Suprapubic skin (tissue), 4 donors: ENCODE results near the gene SCN4A. TPM values are rescaled to one million over a fixed set of nuclear protein-coding genes. Genes with fewer than 3 reads are reported as not detected.
"Not testable (repeated sequence)": the region's sequence is repeated elsewhere in the genome, so short reads cannot be mapped to it uniquely, and the experiment has no call there.

Experiments
- DNase-seq, 2 donors: peaks; one replicate each; pipeline ENCODE4 v3.0.0-alpha.2; 2019; ENCODE audit warnings: low spot score in 2 of 2
- H3K27ac ChIP-seq: fragments of 200-600 bp; sonication (generic); one replicate; pipeline ENCODE4 v1.5.1; 2019
- H3K27me3 ChIP-seq: fragments of 200-600 bp; sonication (generic); one replicate; pipeline ENCODE4 v1.5.1; 2019
- H3K36me3 ChIP-seq: fragments of 200-600 bp; sonication (generic); one replicate; pipeline ENCODE4 v1.5.1; 2019
- H3K4me1 ChIP-seq: fragments of 200-600 bp; sonication (generic); one replicate; pipeline ENCODE4 v1.5.1; 2019
- H3K4me3 ChIP-seq: fragments of 200-600 bp; sonication (generic); one replicate; pipeline ENCODE4 v1.5.1; 2019; ENCODE audit warnings: mild to moderate bottlenecking
- H3K9me3 ChIP-seq: fragments of 200-600 bp; sonication (generic); one replicate; pipeline ENCODE4 v1.5.1; 2019
- CTCF ChIP-seq, 2 donors: fragments of 200-600 bp in 1 of 2; fragments of 450-650 bp in 1 of 2; sonication (generic) in 1 of 2; IDR thresholded peaks; one replicate each; pipeline ENCODE4 v1.5.1; 2016 to 2019; ENCODE audit warnings: antibody characterized with exemption in 2 of 2, mild to moderate bottlenecking in 1 of 2, moderate library complexity in 1 of 2
- EP300 ChIP-seq: sonication (generic); formaldehyde crosslinking; IDR thresholded peaks from one replicate; pipeline ENCODE4 v1.6.1; 2017; ENCODE audit warnings: antibody characterized with exemption
- POLR2A ChIP-seq, 2 donors: fragments of 450-650 bp; IDR thresholded peaks; one replicate each; pipeline ENCODE4 v1.6.1; 2017; ENCODE audit warnings: antibody characterized with exemption in 2 of 2, mild to moderate bottlenecking in 2 of 2, moderate library complexity in 2 of 2
- POLR2AphosphoS5 ChIP-seq, 3 donors: sonication (generic); formaldehyde crosslinking; IDR thresholded peaks; one replicate each; pipeline ENCODE4 v1.6.1; 2017; ENCODE audit warnings: antibody characterized with exemption in 3 of 3
- WGBS: methylation state at CpG from one replicate; pipeline ENCODE4 v1.1.5; 2018; 5-methylcytosine and 5-hydroxymethylcytosine counted together
- total RNA-seq, 4 donors: library from RNA; depleted of rRNA; stranded (reverse); fragments of >200 nt; gene quantifications; one replicate each; pipeline ENCODE4 v1.1.0, GENCODE V29; 2016

Gene SCN4A
- total RNA-seq, 4 donors from 2014 or later: 0.45 to 4.5 (median 1.6) TPM

DNA sequence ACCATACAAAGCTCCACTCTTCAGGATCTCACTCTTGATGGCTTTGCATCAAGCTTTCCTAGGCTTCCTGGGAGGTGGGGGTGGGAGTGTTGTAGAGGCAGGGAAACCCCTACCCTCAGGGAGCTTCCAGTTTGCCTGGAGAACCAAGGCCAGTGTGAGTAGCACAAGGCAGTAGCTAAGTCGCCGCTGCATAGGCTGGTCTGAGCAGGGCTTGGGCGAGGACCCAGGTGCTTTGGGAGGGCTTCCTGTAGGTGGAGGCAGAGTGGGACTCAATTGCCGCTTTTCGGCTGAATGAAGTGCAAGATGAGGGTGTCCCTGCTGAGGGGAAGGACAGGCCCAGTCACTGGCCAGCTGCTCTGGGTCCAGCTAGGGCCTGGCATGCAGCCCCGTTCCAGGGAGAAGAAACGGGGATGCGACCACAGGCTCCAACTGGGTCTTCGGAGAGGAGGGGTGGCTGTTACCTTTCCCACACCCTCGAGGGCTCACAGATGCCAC is 44.5 kb downstream of the SCN4A start:
- WGBS: 100% methylated on average over 6 of the region's 10 CpGs

DNA sequence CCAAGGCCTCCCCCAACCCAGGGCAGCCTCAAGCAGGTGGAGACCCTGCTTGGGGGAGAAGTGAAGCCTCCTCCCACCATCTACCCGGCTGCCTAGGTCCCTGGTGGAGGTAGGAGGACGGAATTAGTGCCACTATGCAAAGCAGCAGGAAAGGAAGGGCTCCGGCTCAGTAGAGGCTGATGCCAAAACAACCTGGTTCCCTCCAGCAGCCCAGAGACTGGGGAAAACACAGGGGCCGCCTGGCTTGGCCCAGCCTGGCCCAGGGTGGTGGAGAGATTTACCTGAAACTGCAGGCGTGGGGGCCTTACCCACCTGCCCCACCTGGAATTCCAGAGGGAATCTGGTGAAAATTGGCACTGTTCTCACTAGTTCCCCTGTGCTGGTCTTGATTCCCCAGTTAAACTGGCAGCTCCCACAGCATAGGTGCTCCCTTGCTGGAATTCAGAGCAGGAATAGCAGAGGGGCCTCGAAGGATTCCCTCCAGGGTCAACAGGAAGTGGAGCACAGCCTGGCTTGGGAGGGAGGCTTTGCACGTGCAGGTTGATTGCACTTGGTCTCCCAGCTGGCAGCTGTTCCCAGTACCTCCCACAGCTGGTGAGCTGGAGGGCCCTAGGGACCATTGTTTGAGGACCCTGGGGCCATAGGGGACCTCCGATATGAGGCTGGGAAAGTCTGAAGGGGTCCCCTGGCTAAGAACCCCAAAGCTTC is 45.1 kb downstream of the SCN4A start:
- H3K9me3 ChIP-seq: no peaks in the 10 kb centered on the region
- H3K4me1 ChIP-seq: peaks cover 20% of the 10 kb centered on the region
- H3K27ac ChIP-seq: no peak overlapping the region
- H3K36me3 ChIP-seq: no peaks in the 10 kb centered on the region
- TF ChIP-seq POLR2AphosphoS5 (IDR thresholded peaks at IDR 0.05) (no peak), EP300 (no peak), POLR2A (IDR thresholded peaks at IDR 0.05) (no peak), CTCF (IDR thresholded peaks at IDR 0.05) (no peak)
- H3K27me3 ChIP-seq: no peaks in the 10 kb centered on the region
- no peak for DNase-seq
- H3K4me3 ChIP-seq: no peak overlapping the region
- WGBS: 66% methylated on average over 8 of the region's 8 CpGs

More for the DNA sequence above, 44.5 kb downstream of the SCN4A start:
- Histone ChIP-seq H3K4me3 (no peak overlapping the region), H3K27me3 (no peaks in the 10 kb centered on the region), H3K9me3 (no peaks in the 10 kb centered on the region), H3K27ac (no peak overlapping the region), H3K36me3 (no peaks in the 10 kb centered on the region), H3K4me1 (peaks cover 20% of the 10 kb centered on the region)
- no peak for DNase-seq
- TF ChIP-seq POLR2A (IDR thresholded peaks at IDR 0.05) (no peak), CTCF (IDR thresholded peaks at IDR 0.05) (no peak), POLR2AphosphoS5 (IDR thresholded peaks at IDR 0.05) (no peak), EP300 (no peak)

GRCh38 chr17:63926164-63926563 is 46.6 kb downstream of the SCN4A start:
- whole genome bisulfite sequencing: 93% methylated on average over 2 of the region's 2 CpGs
- H3K4me3 ChIP-seq: no peak overlapping the region
- no peak for DNase-seq
- peaks cover 15% of the 10 kb centered on the region for H3K4me1 ChIP-seq
- no peaks in the 10 kb centered on the region for H3K36me3 ChIP-seq
- no peaks in the 10 kb centered on the region for H3K27me3 ChIP-seq
- H3K9me3 ChIP-seq: no peaks in the 10 kb centered on the region
- no peak for TF ChIP-seq CTCF (IDR thresholded peaks at IDR 0.05)
- no peak for TF ChIP-seq POLR2A (IDR thresholded peaks at IDR 0.05)
- no peak for TF ChIP-seq POLR2AphosphoS5 (IDR thresholded peaks at IDR 0.05)
- no peak for TF ChIP-seq EP300
- H3K27ac ChIP-seq: no peak overlapping the region

DNA sequence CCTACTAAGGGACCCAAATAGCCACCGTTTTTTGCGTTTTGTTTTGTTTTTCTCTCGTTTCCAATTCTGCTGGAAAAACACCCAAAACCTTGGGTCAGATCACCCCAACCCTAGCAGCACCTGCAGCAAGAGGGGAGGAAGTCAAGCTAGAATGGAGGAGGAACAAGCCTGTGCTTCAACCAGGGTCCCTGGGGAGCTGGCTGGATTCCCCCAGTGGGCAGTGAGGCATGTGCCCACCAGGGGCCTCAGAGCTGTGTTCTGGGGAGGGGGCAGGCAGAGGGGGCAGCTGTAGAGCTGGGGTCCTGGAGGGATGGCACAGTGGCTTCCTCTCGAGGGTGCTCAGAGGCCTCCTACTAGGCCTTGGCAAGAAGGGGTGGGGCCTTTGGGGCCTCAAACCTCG is 47.1 kb downstream of the SCN4A start:
- H3K27ac ChIP-seq: no peak overlapping the region
- TF ChIP-seq POLR2AphosphoS5 (IDR thresholded peaks at IDR 0.05): no peak
- TF ChIP-seq POLR2A (IDR thresholded peaks at IDR 0.05): no peak
- TF ChIP-seq EP300: no peak
- no peak for TF ChIP-seq CTCF (IDR thresholded peaks at IDR 0.05)
- no peak for DNase-seq
- no peaks in the 10 kb centered on the region for H3K27me3 ChIP-seq
- no peaks in the 10 kb centered on the region for H3K36me3 ChIP-seq
- no peak overlapping the region for H3K4me3 ChIP-seq
- H3K4me1 ChIP-seq: peaks cover 10% of the 10 kb centered on the region
- H3K9me3 ChIP-seq: no peaks in the 10 kb centered on the region
- 79% methylated on average over 5 of the region's 5 CpGs for WGBS

- not testable (repeated sequence) for H3K36me3 ChIP-seq, H3K4me1 ChIP-seq, H3K27ac ChIP-seq, H3K9me3 ChIP-seq, H3K27me3 ChIP-seq, H3K4me3 ChIP-seq, DNase-seq
- 72% methylated on average over 9 of the region's 9 CpGs for WGBS
Measured at GRCh38 chr17:63922402-63922801, 50.3 kb downstream of the SCN4A start.

DNA sequence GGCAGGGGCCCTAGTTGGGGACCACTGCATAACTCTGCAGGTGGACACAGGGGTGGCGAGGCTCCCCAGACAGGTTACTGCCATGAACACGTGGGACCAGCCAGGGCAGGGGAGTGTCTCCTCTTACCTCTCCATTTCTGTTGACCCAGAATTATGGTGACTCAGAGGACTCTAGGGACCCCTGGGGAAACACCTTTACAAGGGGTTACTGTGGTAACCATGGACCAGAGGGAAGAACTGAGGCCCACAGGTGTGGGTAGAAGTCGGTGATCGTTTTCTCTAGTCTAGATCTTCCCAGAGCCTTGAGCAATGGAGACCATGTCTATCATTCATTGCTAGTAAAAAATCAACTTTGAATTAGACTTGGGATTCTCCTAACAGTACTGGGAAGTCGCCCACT is 51.9 kb downstream of the SCN4A start:
- not testable (repeated sequence) for H3K9me3 ChIP-seq, H3K27ac ChIP-seq, H3K4me3 ChIP-seq, H3K4me1 ChIP-seq, H3K36me3 ChIP-seq, DNase-seq, H3K27me3 ChIP-seq
- WGBS: 93% methylated on average over 5 of the region's 5 CpGs

- 77% methylated on average over 6 of the region's 6 CpGs for WGBS
- H3K27ac ChIP-seq, H3K9me3 ChIP-seq, H3K36me3 ChIP-seq, H3K27me3 ChIP-seq, H3K4me3 ChIP-seq, DNase-seq, H3K4me1 ChIP-seq: not testable (repeated sequence)
Measured at GRCh38 chr17:63920050-63920449, 52.7 kb downstream of the SCN4A start.
